Activated naive CD4-positive, alpha-beta T cell treated with anti-CD3 and anti-CD28 coated beads, Interleukin-2, amount 50 U/mL, for 16 hours (primary cell): ENCODE measurements around the gene WDR77.

Experiments
- DNase-seq: peaks from one replicate; pipeline ENCODE4 v3.0.0-alpha.2; 2020

Gene WDR77

DNA sequence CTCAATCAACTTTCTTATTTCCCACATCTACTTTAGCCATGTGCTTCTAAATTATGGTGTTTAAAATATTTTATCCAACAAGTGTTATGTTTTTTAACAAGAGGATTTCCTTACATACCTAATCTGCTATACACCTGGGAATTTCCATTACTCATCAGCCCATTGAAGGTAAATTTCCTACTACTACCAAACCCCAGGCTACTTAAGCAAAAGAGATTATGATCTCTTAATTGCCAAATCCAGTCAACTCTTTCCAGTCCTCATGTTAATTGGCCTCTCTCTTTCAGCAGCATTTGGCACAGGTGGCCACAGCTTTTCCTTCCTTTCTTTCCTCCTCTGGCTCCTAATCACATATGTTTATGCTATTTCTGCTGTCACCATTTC, 19.7 kb upstream of the WDR77 start:
- no peak for DNase-seq

DNA sequence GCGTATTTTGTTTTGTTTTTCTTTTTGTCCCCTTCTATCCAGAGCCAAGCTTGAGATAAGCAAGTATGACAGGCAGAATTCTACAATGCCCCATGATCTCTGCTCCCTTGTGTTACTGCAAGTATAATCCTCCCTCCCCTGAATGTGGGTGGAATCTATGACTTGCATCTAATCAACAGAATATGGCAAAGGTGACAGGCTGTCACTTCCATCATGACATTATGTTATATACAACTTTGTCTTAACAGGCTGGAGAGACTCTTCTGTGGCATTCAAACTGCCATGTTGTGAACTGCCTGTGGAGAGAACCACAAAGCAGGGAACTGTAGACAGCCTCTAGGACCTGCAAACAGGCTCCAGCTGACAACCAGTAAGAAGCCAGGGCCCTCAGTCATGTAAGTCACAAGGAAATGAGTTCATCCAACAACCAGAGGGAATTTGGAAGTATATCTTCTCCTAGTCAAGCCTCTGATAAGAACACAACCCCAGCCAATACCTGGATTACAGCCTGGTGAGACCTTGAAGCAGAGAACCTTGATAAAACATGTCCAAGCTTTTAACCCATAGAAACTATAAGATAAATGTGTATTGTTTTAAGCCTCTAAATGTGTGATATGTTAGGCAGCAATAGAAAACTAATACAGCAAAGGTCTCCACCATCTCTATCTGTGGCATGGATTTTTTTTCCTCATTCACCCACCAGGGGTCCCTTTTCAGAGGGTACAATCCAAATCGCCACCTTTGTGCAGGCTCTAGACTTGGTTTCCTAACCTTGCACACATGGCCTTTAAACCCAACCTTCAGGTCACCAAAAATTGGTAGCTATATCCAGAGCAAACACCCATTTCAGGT, 19.0 kb upstream of the WDR77 start:
- DNase-seq = no peak

GRCh38 chr1:111466480-111466879, 17.4 kb upstream of the WDR77 start:
- no peak for DNase-seq

GRCh38 chr1:111465754-111466153, 16.7 kb upstream of the WDR77 start:
- no peak for DNase-seq

DNA sequence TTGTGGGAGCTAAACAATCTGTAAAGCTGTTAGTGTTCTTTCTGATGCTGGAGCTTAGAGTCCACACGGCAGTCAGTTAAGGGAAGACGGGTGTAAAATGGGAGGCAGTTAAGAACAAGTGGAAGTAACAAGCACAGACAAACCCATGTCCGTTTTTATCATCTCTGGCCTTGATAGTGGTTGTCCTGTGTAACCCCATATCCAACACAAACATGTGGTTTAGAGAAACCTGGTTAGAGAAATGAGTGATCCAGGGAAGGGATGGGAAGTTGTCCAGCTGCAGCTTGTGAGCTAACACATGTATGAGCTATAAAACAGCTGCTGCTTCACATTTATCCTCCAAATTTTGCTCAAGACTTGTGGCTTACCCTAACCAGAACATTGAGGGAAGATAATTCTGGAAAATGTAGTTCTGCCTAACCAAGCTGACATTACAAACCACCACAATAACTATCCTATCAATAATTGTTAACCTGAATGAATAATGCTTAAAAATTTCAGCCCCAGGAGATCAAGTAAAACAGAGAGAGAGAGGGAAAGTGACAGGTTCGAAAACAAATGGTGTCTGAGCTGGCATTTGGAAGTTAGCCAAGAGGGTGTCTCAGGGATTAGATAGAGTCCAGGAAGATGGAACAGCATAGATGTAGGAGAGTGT, 14.1 kb upstream of the WDR77 start:
- no peak for DNase-seq

- DNase-seq = no peak
Measured at GRCh38 chr1:111462370-111463028, 13.4 kb upstream of the WDR77 start.

- DNase-seq = no peak
Measured at GRCh38 chr1:111461765-111462164, 12.7 kb upstream of the WDR77 start.

GRCh38 chr1:111455642-111456031, 6.6 kb upstream of the WDR77 start:
- no peak for DNase-seq

- DNase-seq = no peak
Measured at GRCh38 chr1:111454859-111455641, 6.0 kb upstream of the WDR77 start.

DNA sequence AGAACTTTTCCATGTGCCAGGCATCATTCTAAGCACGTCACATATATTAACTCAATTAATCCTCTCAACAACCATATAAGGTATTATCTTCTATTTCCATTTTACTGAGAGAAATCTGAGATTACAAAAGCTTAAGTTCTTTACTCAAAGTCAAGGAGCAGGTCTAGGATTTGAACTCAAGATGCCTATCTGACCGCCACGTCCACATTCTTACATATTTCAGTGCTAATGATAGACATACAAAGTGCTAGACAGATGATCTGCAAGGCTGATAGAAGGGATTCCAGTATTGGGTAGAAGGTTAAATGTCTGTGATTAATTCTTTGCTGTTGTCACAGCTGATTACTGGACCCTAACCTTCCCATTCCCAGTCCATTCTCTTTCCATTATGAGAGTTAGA, 4.7 kb upstream of the WDR77 start:
- no peak for DNase-seq

GRCh38 chr1:111452581-111452980, 3.5 kb upstream of the WDR77 start:
- no peak for DNase-seq

DNA sequence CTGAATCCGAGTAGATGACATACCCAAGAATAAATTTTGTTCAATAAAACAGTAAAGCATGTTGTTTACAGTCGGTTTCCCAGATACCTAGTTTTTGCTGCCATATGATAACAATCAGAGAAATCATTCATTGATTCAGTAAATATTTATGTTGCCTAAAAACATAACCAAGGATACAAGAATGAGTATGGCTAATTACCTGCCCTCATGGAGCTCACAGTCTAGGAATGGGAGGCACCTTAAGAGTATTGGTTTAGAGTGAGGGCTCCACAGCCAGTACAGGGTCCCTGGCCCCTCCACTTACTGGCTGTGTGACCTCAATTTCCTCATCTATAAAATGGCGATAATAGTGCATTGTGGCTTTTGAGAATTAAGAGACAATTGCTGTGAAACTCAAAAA, 1.1 kb upstream of the WDR77 start:
- no peak for DNase-seq

- no peak for DNase-seq
Measured at GRCh38 chr1:111449703-111450017, 604 bp upstream of the WDR77 start.

DNA sequence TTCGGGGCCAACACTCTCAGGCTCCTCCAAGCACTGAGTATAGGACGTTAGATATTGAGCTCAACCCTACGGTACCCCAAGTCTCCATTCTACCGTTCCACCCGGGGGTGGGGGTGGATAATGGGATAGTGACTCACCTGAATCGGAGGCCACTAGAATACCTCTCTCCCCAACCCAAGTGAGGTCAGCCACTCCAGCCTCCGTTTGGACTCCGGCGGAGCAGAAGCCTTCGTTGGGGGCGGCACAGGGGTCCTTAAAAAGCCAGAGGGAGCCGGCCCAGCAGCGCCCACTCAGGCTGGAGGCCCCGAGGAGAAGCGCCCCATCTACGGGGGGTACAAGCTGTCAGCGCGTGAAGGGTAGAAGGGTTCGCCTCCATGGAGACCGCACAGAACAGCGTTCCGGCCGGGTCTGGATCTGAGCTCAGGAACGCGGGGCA, 556 bp downstream of the WDR77 start:
- DNase-seq = peak; percentile 21

DNA sequence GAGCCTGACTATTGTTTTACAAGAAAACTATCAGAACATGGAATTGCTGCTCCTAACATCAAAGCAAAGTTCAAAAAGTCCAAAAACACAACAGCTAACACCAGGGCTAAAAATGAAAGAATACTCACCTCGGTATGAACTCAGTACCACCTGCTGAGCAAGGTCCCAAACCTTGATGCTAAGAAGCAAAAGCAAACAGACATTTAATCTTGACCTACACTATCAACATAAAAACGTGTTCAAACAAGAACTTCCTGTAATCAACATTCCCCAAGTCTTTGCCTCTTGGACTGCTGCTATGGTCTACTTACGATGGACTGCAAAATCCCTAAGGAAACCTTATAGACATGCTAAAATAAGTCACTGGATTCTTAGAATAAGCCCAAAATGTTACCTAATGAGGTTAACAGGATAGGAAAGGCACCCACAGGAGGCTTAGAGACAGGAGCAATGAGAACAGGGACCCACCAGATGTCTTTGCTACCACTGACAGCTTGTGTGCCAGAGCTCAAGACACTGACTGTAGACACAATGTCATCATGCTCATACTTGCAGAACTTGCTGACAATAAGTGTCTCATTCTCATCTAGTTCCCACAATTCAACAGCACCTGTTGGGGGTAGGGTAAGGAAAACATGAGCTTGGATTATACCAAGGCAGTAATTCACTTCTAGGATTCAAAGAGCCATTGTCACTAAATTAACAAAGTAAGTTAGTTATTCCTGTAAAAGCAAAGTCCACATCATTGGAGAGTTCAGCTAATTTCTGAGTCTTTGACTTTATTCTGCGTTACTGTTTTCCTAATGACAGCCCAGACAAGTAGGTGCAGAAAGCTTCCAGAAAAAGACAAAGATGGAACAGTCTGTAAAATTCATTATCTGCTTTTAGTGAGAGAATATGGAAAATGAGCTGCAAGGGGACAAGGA, 1.8 kb downstream of the WDR77 start:
- no peak for DNase-seq

GRCh38 chr1:111446546-111446945, 2.5 kb downstream of the WDR77 start:
- DNase-seq = no peak

DNA sequence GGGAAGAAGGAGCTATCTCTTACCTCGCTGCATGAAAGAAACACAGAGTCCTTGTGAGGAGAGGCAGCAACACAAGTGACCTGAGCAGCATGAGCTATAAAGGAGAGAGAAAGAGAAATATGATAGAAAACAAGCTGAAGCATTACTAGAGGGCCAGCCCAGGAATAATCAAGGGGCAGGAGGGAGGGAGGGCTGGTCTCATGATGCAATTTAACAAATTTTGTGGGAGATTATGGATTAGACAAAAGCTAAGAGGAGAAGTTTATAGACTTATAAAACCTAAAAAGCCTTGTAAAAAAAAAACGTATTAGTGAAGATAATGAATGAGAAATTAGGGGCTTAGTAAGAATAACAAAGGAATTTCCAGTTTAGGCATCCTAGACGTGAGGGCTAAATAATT, 5.0 kb downstream of the WDR77 start:
- no peak for DNase-seq

DNA sequence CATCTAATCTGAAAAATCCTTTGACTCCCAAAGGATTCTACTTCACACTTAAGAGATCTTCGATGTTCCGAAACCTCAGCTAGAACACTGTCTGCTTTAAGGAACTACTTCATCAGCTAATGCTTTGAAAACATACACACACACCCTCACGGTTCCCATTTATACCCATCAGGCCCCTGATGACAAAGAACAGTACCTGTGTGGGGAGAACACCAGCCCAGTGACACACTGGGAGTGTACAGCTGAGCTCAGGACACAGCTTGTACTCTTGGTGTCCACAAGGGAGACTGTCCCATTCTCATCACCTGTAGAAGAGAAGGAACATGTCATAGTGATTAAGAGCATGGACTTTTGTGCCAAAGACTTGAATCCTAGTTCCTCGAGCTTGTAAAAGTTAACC, 6.6 kb downstream of the WDR77 start:
- no peak for DNase-seq

- peak; percentile 69 for DNase-seq
Measured at GRCh38 chr1:111441573-111442192, 7.4 kb downstream of the WDR77 start.

- no peak for DNase-seq
Measured at GRCh38 chr1:111439461-111440351, 9.3 kb downstream of the WDR77 start.

GRCh38 chr1:111436726-111437125, 12.3 kb downstream of the WDR77 start:
- DNase-seq = no peak
